Astrocyte (in vitro differentiated cells and primary cell): Measurements from ENCODE around the gene ACKR2. TPM values are rescaled to one million over a fixed set of nuclear protein-coding genes. Genes with fewer than 3 reads are reported as not detected.

Experiments
- DNase-seq: peaks from one replicate; pipeline ENCODE4 v3.0.0-alpha.2; 2010; ENCODE audit warnings: low read depth
- FAIRE-seq: peaks from 2 replicates; lab custom pipeline; 2011; peaks lifted over from hg19 to GRCh38; lab: Jason Lieb, UNC
- H2AFZ ChIP-seq: 2 replicates; pipeline ENCODE4 v1.6.0; 2012; ENCODE audit warnings: low read depth, low read length, inconsistent platforms
- H3K27ac ChIP-seq: 2 replicates; pipeline ENCODE4 v1.5.1; 2011; ENCODE audit warnings: low read depth, low read length, inconsistent platforms
- H3K27me3 ChIP-seq: 2 replicates; pipeline ENCODE4 v1.6.0; 2011; ENCODE audit warnings: low read length, inconsistent platforms; ENCODE audit not compliant: insufficient read depth
- H3K36me3 ChIP-seq: 2 replicates; pipeline ENCODE4 v1.5.1; 2011; ENCODE audit warnings: low read length, inconsistent platforms; ENCODE audit not compliant: insufficient read depth
- H3K4me1 ChIP-seq: 2 replicates; pipeline ENCODE4 v1.5.1; 2011; ENCODE audit warnings: low read length, inconsistent platforms; ENCODE audit not compliant: insufficient read depth
- H3K4me2 ChIP-seq: 2 replicates; pipeline ENCODE4 v1.6.0; 2012; ENCODE audit warnings: low read length, inconsistent platforms
- H3K4me3 ChIP-seq: 2 replicates; pipeline ENCODE4 v1.5.1; 2011; ENCODE audit warnings: low read depth, mild to moderate bottlenecking, low read length, inconsistent platforms; ENCODE audit not compliant: insufficient read depth
- H3K79me2 ChIP-seq: 2 replicates; pipeline ENCODE4 v1.6.0; 2012; ENCODE audit warnings: mild to moderate bottlenecking, low read length, inconsistent platforms; ENCODE audit not compliant: insufficient read depth
- H3K9ac ChIP-seq: 2 replicates; pipeline ENCODE4 v1.6.0; 2012; ENCODE audit warnings: mild to moderate bottlenecking, low read length, inconsistent platforms
- H3K9me3 ChIP-seq: 2 replicates; pipeline ENCODE4 v1.5.1; 2012; ENCODE audit warnings: low read depth, mild to moderate bottlenecking, low read length, inconsistent platforms; ENCODE audit not compliant: insufficient read depth
- H4K20me1 ChIP-seq: 2 replicates; pipeline ENCODE4 v1.6.0; 2012; ENCODE audit warnings: low read length, inconsistent platforms; ENCODE audit not compliant: insufficient read depth
- H3K27ac Mint-ChIP-seq: one replicate; pipeline ENCODE4 v1.8.0; 2021; ENCODE audit warnings: mild to moderate bottlenecking, mixed read lengths; ENCODE audit not compliant: unreplicated experiment
- H3K27me3 Mint-ChIP-seq: one replicate; pipeline ENCODE4 v1.8.0; 2021; ENCODE audit warnings: low read depth, mixed read lengths; ENCODE audit not compliant: unreplicated experiment
- H3K36me3 Mint-ChIP-seq: one replicate; pipeline ENCODE4 v1.8.0; 2021; ENCODE audit warnings: low read depth, mixed read lengths; ENCODE audit not compliant: unreplicated experiment
- H3K4me1 Mint-ChIP-seq: one replicate; pipeline ENCODE4 v1.8.0; 2021; ENCODE audit warnings: low read depth, mixed read lengths; ENCODE audit not compliant: unreplicated experiment
- H3K4me3 Mint-ChIP-seq: one replicate; pipeline ENCODE4 v1.8.0; 2021; ENCODE audit warnings: mild to moderate bottlenecking, moderate library complexity, mixed read lengths; ENCODE audit not compliant: unreplicated experiment
- H3K9me3 Mint-ChIP-seq: one replicate; pipeline ENCODE4 v1.8.0; 2021; ENCODE audit warnings: mild to moderate bottlenecking, mixed read lengths; ENCODE audit not compliant: unreplicated experiment
- CTCF ChIP-seq: IDR thresholded peaks from 2 replicates; pipeline ENCODE4 v1.5.1; 2011; ENCODE audit warnings: low read depth, mild to moderate bottlenecking, inconsistent platforms, low read length, moderate library complexity; ENCODE audit not compliant: insufficient read depth
- EZH2 ChIP-seq: IDR thresholded peaks from 2 replicates; pipeline ENCODE4 v1.6.1; 2012; ENCODE audit warnings: mild to moderate bottlenecking, low read length, inconsistent platforms; ENCODE audit not compliant: insufficient read depth
- total RNA-seq: library from RNA; stranded (reverse); gene quantifications from 2 replicates; pipeline ENCODE4 v1.2.1, GENCODE V29; 2021

The ACKR2 gene
- total RNA-seq, 1 donor from 2014 or later: 1.7 TPM

- H3K9me3 ChIP-seq: no peaks in the 10 kb centered on the region
- peaks cover 1% of the 10 kb centered on the region for H3K27me3 ChIP-seq
- H3K27ac ChIP-seq: peak within 1 kb of the TSS; percentile 83
- Mint-ChIP-seq H3K4me3 (peak within 1 kb of the TSS; percentile 99), H3K27me3 (peaks cover 2% of the 10 kb centered on the region), H3K4me1 (peaks cover 18% of the 10 kb centered on the region), H3K27ac (peak within 1 kb of the TSS; percentile 90), H3K9me3 (peaks cover 2% of the 10 kb centered on the region), H3K36me3 (no peaks in the 10 kb centered on the region)
- peaks cover 33% of the 10 kb centered on the region for H4K20me1 ChIP-seq
- H3K4me3 ChIP-seq: peak within 1 kb of the TSS; percentile 93
- peaks cover 48% of the 10 kb centered on the region for H3K79me2 ChIP-seq
- TF ChIP-seq CTCF (no peak), EZH2 (no peak)
- peak within 1 kb of the TSS; percentile 99 for H2AFZ ChIP-seq
- peak within 1 kb of the TSS; percentile 94 for H3K4me2 ChIP-seq
- no peaks in the 10 kb centered on the region for H3K36me3 ChIP-seq
- peak within 1 kb of the TSS; percentile 96 for H3K9ac ChIP-seq
- peaks cover 14% of the 10 kb centered on the region for H3K4me1 ChIP-seq
- DNase-seq: peak; percentile 89
- FAIRE-seq: no peak
Observed at GRCh38 chr3:42804106-42804830, 5.0 kb upstream of the ACKR2 start, which contains the start of gene HIGD1A. TSS of gene HIGD1A (minus strand) at chr3:42804490. CDS start at chr3:42794253, 10,237 bp downstream.

GRCh38 chr3:42804831-42805132, 4.5 kb upstream of the ACKR2 start:
- peak overlapping the region; percentile 96 for H3K9ac ChIP-seq
- H3K36me3 Mint-ChIP-seq: no peaks in the 10 kb centered on the region
- H3K36me3 ChIP-seq: no peaks in the 10 kb centered on the region
- H3K27ac ChIP-seq: peak overlapping the region; percentile 83
- H3K79me2 ChIP-seq: peaks cover 42% of the 10 kb centered on the region
- peaks cover 2% of the 10 kb centered on the region for H3K9me3 Mint-ChIP-seq
- H3K27me3 Mint-ChIP-seq: peaks cover 2% of the 10 kb centered on the region
- peaks cover 3% of the 10 kb centered on the region for H3K27me3 ChIP-seq
- DNase-seq: no peak
- peak overlapping the region; percentile 93 for H3K4me3 ChIP-seq
- peaks cover 28% of the 10 kb centered on the region for H4K20me1 ChIP-seq
- H3K9me3 ChIP-seq: no peaks in the 10 kb centered on the region
- no peak for FAIRE-seq
- H3K4me3 Mint-ChIP-seq: peak overlapping the region; percentile 99
- peak overlapping the region; percentile 99 for H2AFZ ChIP-seq
- peak overlapping the region; percentile 94 for H3K4me2 ChIP-seq
- peaks cover 14% of the 10 kb centered on the region for H3K4me1 ChIP-seq
- H3K4me1 Mint-ChIP-seq: peaks cover 18% of the 10 kb centered on the region
- H3K27ac Mint-ChIP-seq: peak overlapping the region; percentile 41
- TF ChIP-seq CTCF (no peak), EZH2 (no peak)
